LNCAP (cell line): ENCODE data around the gene PKMYT1.
A peak's percentile ranks its signal among the peaks of the same experiment; 100 is the strongest.

Experiments used
- TF ChIP-seq, protein P1 (sequence below): fragments of 450-650 bp; IDR thresholded peaks from 2 replicates; pipeline ENCODE4 v1.5.1; 2017; ENCODE audit warnings: mild to moderate bottlenecking

PKMYT1 gene

DNA sequence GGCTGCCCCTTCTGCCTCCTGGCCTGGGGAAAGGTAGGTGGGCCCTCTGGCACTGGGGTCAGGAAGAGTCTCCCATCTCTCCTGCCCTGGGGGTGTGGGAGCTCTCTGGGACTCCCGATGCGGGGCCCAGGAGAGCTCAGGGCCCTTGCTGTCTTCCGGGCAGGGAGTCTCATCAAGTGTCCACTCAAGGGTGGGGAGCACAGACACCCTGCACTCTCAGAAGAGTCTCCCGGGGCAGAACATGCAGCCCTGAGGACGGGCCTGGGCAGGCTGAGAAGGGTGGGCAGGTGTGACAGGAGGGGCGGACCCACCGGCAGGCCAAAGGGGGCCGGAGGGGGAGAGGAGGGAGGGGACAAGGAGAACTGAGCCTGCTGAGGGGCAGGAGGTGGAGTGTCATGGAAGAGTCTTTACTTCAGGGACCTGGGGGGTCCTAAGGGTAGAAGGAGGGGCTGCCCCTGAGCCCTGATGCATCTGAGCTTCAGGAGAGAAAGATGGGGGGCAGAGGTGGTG lies 8.4 kb upstream of the PKMYT1 start:
- TF ChIP-seq, protein P1, sequence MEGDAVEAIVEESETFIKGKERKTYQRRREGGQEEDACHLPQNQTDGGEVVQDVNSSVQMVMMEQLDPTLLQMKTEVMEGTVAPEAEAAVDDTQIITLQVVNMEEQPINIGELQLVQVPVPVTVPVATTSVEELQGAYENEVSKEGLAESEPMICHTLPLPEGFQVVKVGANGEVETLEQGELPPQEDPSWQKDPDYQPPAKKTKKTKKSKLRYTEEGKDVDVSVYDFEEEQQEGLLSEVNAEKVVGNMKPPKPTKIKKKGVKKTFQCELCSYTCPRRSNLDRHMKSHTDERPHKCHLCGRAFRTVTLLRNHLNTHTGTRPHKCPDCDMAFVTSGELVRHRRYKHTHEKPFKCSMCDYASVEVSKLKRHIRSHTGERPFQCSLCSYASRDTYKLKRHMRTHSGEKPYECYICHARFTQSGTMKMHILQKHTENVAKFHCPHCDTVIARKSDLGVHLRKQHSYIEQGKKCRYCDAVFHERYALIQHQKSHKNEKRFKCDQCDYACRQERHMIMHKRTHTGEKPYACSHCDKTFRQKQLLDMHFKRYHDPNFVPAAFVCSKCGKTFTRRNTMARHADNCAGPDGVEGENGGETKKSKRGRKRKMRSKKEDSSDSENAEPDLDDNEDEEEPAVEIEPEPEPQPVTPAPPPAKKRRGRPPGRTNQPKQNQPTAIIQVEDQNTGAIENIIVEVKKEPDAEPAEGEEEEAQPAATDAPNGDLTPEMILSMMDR: no peak

DNA sequence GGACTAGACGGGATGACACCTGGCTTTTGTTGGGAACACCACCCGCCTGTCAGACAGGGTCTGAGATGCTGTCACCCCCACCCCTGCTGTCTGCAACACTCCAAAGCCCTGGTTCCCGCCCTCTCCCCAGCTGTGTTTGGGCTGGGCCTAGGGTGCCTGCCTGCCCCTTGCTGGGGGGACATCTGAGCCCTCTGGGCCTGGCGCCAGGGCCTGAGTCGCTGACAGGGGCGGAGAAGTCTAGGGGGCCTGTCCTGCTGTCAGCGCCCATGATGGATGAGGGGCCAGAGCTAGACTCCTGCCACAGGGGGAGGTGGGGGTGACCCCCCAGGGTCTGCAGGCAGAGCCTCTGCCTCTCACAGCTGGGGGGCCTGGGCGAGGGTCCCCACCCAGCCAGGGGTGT lies 7.6 kb upstream of the PKMYT1 start:
- TF ChIP-seq, protein P1: no peak

DNA sequence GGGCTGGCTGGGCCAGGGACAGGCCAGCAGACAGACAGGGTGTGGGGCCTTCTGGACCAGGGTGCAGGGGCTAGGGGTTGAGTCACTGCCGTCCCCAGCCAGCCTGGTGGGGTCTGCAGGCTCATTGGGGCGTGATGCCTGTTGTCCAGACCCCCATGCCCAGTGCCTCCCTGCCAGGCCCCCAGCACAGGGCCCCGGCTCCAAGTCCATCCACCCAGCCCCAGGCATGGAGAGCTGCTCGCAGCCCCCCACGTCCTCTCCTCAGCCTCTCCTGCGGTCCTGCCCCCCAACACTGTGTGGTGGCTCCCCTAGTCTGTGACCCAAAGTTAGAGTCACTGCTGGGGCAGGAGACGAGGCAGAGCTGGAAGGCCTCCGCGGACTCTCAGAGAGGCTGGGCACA lies 7.0 kb upstream of the PKMYT1 start:
- TF ChIP-seq, protein P1: no peak

DNA sequence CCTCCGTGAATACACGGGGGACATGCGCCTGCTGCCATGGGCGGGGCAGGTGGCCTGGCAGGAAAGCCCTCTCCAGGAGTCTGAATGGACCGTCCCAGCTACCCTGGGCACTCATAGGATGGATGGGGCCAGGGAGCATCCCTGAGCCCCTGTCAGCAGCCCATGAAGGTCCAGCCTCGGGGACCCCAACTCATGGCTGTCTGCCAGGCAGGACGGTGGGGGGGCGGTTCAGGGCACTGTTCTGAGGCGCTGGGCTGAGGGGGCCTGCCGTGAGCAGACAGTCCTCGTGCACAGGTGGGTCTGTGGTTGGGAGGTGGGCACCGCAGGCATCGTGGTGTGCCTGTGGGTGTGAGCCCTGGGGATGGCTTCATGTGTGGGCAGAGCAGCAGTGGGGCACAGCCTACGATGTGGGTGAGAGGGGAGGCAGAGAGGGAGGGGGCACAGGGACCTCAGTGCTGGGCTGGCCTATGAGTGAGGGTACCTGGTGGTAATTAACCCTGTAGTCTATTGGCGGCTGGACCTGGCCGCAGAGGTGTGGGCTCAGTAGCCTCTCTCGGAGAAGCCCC lies 6.5 kb upstream of the PKMYT1 start:
- TF ChIP-seq, protein P1: no peak

GRCh38 chr16:2985893-2986355 lies 5.7 kb upstream of the PKMYT1 start:
- TF ChIP-seq, protein P1: no peak

DNA sequence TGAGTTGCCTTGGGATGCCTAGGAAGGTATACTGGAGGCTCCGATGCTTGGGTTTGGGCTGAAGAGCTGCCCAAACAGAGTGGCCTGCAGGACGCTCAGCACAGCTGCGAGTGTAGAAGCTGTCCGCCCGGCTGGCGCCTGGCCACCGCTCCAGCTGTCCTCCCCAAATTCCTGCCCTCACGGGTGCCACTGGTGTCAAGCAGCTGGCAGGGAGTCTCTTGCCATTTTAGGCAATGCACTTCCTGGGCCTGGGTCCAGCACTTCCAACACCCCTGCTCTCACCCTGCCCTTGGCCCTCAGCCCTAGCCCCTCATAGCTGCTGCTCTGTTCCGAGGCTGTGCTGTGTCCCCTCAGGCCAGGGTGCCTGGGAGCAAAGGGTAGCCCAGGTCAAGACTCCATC lies 5.2 kb upstream of the PKMYT1 start:
- TF ChIP-seq, protein P1: no peak

DNA sequence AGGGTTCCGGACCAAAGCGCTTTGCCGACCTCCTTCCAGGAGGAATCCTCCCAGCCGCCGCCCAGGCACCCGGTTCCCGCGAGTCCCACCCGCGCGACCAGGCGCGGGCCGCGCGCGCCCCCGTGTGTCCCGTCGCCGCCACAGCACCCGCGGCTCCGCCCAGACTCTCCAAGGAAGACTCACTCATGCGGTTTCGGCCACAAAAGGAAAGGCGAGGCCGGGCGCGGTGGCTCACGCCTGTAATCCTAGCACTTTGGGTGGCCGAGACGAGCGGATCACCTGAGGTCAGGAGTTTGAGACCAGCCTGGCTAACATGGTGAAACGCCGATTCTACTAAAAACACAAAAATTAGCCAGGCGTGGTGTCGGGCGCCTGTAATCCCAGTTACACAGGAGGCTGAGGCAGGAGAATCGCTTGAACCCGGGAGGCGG lies 3.5 kb upstream of the PKMYT1 start:
- TF ChIP-seq, protein P1: peak; percentile 96

GRCh38 chr16:2982402-2982801 lies 2.2 kb upstream of the PKMYT1 start:
- TF ChIP-seq, protein P1: no peak
